ENCODE results near the gene ACO2.

- TF ChIP-seq CTCF (IDR thresholded peaks at IDR 0.05; ENCODE audit: insufficient read depth, low read depth, low read length), result no peak
- TF ChIP-seq EZH2 (IDR thresholded peaks at IDR 0.05; ENCODE audit: insufficient read depth, low read length), result no peak
These were observed 109.2 kb downstream of the ACO2 start for GRCh38 chr22:41578114-41578513.

Measured in astrocyte (in vitro differentiated cells and primary cell).